Erythroblast (primary cell): ENCODE measurements around the gene PLPPR1.
A peak's percentile ranks its signal among the peaks of the same experiment; 100 is the strongest.

Source experiments
- DNase-seq, 2 experiments: peaks; one replicate each; lab custom pipeline; 2025; lab: John Stamatoyannopoulos, UW
- GATA1 ChIP-seq: IDR thresholded peaks from 2 replicates; pipeline ENCODE4 v1.6.1; 2011; ENCODE audit warnings: low read depth, mild to moderate bottlenecking, control low read depth, low read length, moderate library complexity
- POLR2A ChIP-seq: IDR thresholded peaks from 2 replicates; pipeline ENCODE4 v1.6.1; 2011; ENCODE audit warnings: mild to moderate bottlenecking, low read length

PLPPR1 gene

GRCh38 chr9:101325053-101325452 lies 296.5 kb downstream of the PLPPR1 start:
- no peak for DNase-seq
- TF ChIP-seq GATA1 = no peak
- no peak for TF ChIP-seq POLR2A

- no peak for DNase-seq
- TF ChIP-seq GATA1 = no peak
- no peak for TF ChIP-seq POLR2A
Measured at GRCh38 chr9:101326035-101326434, 297.5 kb downstream of the PLPPR1 start.

- TF ChIP-seq POLR2A = no peak
- no peak for DNase-seq
Measured at GRCh38 chr9:101326501-101326900, 298.0 kb downstream of the PLPPR1 start.

- peak in 1 of 2 experiments; percentile 9 for DNase-seq
Measured at GRCh38 chr9:101327422-101327909, 298.9 kb downstream of the PLPPR1 start.

- TF ChIP-seq GATA1 (no peak), POLR2A (no peak)
- no peak for DNase-seq
Measured at GRCh38 chr9:101332362-101332761, 303.8 kb downstream of the PLPPR1 start.

- no peak for DNase-seq
- TF ChIP-seq POLR2A = no peak
- no peak for TF ChIP-seq GATA1
Measured at GRCh38 chr9:101333490-101333889, 305.0 kb downstream of the PLPPR1 start.

GRCh38 chr9:101333926-101334702 lies 305.6 kb downstream of the PLPPR1 start:
- no peak for TF ChIP-seq POLR2A
- TF ChIP-seq GATA1 = no peak
- no peak for DNase-seq

- TF ChIP-seq GATA1 (no peak), POLR2A (no peak)
- no peak for DNase-seq
Measured at GRCh38 chr9:101336091-101336490, 307.6 kb downstream of the PLPPR1 start.

GRCh38 chr9:101337237-101337636 lies 308.7 kb downstream of the PLPPR1 start:
- no peak for TF ChIP-seq GATA1
- no peak for TF ChIP-seq POLR2A
- DNase-seq = no peak

GRCh38 chr9:101341958-101342357 lies 313.4 kb downstream of the PLPPR1 start:
- DNase-seq = no peak
- TF ChIP-seq GATA1 = no peak
- no peak for TF ChIP-seq POLR2A

GRCh38 chr9:101342595-101342994 lies 314.1 kb downstream of the PLPPR1 start:
- TF ChIP-seq GATA1 (no peak), POLR2A (no peak)
- DNase-seq = no peak

GRCh38 chr9:101350285-101350684 lies 321.8 kb downstream of the PLPPR1 start:
- TF ChIP-seq GATA1 = no peak
- no peak for TF ChIP-seq POLR2A

GRCh38 chr9:101352892-101353463 lies 324.5 kb downstream of the PLPPR1 start:
- TF ChIP-seq POLR2A = no peak
- DNase-seq = no peak

More at GRCh38 chr9:101350285-101350684, 321.8 kb downstream of the PLPPR1 start:
- no peak for DNase-seq

GRCh38 chr9:101353683-101354082 lies 325.2 kb downstream of the PLPPR1 start:
- DNase-seq = no peak
- no peak for TF ChIP-seq GATA1
- no peak for TF ChIP-seq POLR2A
